H9 (cell line): ENCODE results near the gene SCFD2. TPM values are rescaled to one million over a fixed set of nuclear protein-coding genes. Genes with fewer than 3 reads are reported as not detected.

Experiments
- DNase-seq: peaks from one replicate; pipeline ENCODE4 v3.0.0-alpha.2; 2017
- H2AFZ ChIP-seq: one replicate; pipeline ENCODE4 v1.6.1; 2013; ENCODE audit warnings: mild to moderate bottlenecking, low read length, control low read depth, moderate library complexity
- H2AK5ac ChIP-seq: 2 replicates; pipeline ENCODE4 v1.6.1; 2013; ENCODE audit warnings: low read length, control low read depth, mixed read lengths; ENCODE audit not compliant: insufficient read length
- H2BK120ac ChIP-seq: one replicate; pipeline ENCODE4 v1.6.1; 2013; ENCODE audit warnings: low read depth, mild to moderate bottlenecking, low read length, control low read depth, inconsistent platforms; ENCODE audit not compliant: poor library complexity, severe bottlenecking
- H2BK12ac ChIP-seq: 2 replicates; pipeline ENCODE4 v1.6.1; 2013; ENCODE audit warnings: low read length, control low read depth, mixed read lengths, low read depth; ENCODE audit not compliant: insufficient read length
- H2BK15ac ChIP-seq: 2 replicates; pipeline ENCODE4 v1.6.1; 2013; ENCODE audit warnings: low read depth, low read length, control low read depth
- H2BK20ac ChIP-seq: one replicate; pipeline ENCODE4 v1.6.1; 2013; ENCODE audit warnings: low read depth, mild to moderate bottlenecking, low read length, control low read depth, inconsistent platforms; ENCODE audit not compliant: poor library complexity, severe bottlenecking
- H2BK5ac ChIP-seq: 2 replicates; pipeline ENCODE4 v1.6.1; 2013; ENCODE audit warnings: low read length, control low read depth, mixed read lengths; ENCODE audit not compliant: insufficient read length
- H3K14ac ChIP-seq: 2 replicates; pipeline ENCODE4 v1.6.1; 2013; ENCODE audit warnings: low read length, control low read depth; ENCODE audit not compliant: insufficient read depth
- H3K18ac ChIP-seq: 2 replicates; pipeline ENCODE4 v1.6.1; 2013; ENCODE audit warnings: low read depth, mild to moderate bottlenecking, mixed read lengths, low read length, control low read depth; ENCODE audit not compliant: insufficient read length
- H3K23ac ChIP-seq: 2 replicates; pipeline ENCODE4 v1.6.1; 2013; ENCODE audit warnings: low read length, control low read depth, mixed read lengths, low read depth; ENCODE audit not compliant: insufficient read length
- H3K23me2 ChIP-seq: 2 replicates; pipeline ENCODE4 v1.6.1; 2013; ENCODE audit warnings: low read depth, mild to moderate bottlenecking, mixed read lengths, low read length, control low read depth; ENCODE audit not compliant: insufficient read length, poor library complexity, severe bottlenecking
- H3K27ac ChIP-seq: 2 replicates; pipeline ENCODE4 v1.5.1; 2013; ENCODE audit warnings: low read length, control low read depth, mixed read lengths, low read depth; ENCODE audit not compliant: insufficient read length
- H3K27me3 ChIP-seq: 2 replicates; pipeline ENCODE4 v1.6.1; 2013; ENCODE audit warnings: low read length, control low read depth, inconsistent platforms; ENCODE audit not compliant: insufficient read depth
- H3K4ac ChIP-seq: 2 replicates; pipeline ENCODE4 v1.6.1; 2013; ENCODE audit warnings: low read depth, mild to moderate bottlenecking, control low read depth, inconsistent platforms, low read length, moderate library complexity
- H3K4me1 ChIP-seq: 2 replicates; pipeline ENCODE4 v1.6.1; 2013; ENCODE audit warnings: low read length, control low read depth, inconsistent platforms; ENCODE audit not compliant: insufficient read depth
- H3K4me2 ChIP-seq: 2 replicates; pipeline ENCODE4 v1.6.1; 2013; ENCODE audit warnings: low read length, control low read depth, mixed read lengths; ENCODE audit not compliant: insufficient read length, insufficient read depth
- H3K56ac ChIP-seq: 2 replicates; pipeline ENCODE4 v1.6.1; 2013; ENCODE audit warnings: low read depth, mild to moderate bottlenecking, mixed read lengths, low read length, control low read depth; ENCODE audit not compliant: insufficient read length
- H3K79me1 ChIP-seq: 2 replicates; pipeline ENCODE4 v1.6.1; 2013; ENCODE audit warnings: low read depth, mild to moderate bottlenecking, moderate library complexity, low read length, control low read depth, inconsistent platforms; ENCODE audit not compliant: insufficient read depth, poor library complexity, severe bottlenecking
- H3K79me2 ChIP-seq: 2 replicates; pipeline ENCODE4 v1.6.1; 2013; ENCODE audit warnings: low read length, control low read depth, inconsistent platforms; ENCODE audit not compliant: insufficient read depth
- H3K9ac ChIP-seq: 2 replicates; pipeline ENCODE4 v1.6.1; 2013; ENCODE audit warnings: low read length, control low read depth, mixed read lengths; ENCODE audit not compliant: insufficient read length; ENCODE audit errors: extremely low read depth
- H3K9me3 ChIP-seq: one replicate; pipeline ENCODE4 v1.6.1; 2013; ENCODE audit warnings: low read depth, low read length, inconsistent platforms; ENCODE audit not compliant: control insufficient read depth
- H3T11ph ChIP-seq: one replicate; pipeline ENCODE4 v1.6.1; 2013; ENCODE audit warnings: mild to moderate bottlenecking, low read length, control low read depth, inconsistent platforms
- H4K20me1 ChIP-seq: one replicate; pipeline ENCODE4 v1.6.1; 2013; ENCODE audit not compliant: control insufficient read depth, insufficient read length, insufficient read depth
- H4K5ac ChIP-seq: 2 replicates; pipeline ENCODE4 v1.6.1; 2013; ENCODE audit warnings: low read depth, mild to moderate bottlenecking, mixed read lengths, low read length, control low read depth; ENCODE audit not compliant: insufficient read length
- H4K8ac ChIP-seq: replicated peaks from 2 replicates; pipeline ENCODE4 v1.6.1; 2013; ENCODE audit warnings: low read length, control low read depth, mixed read lengths, low read depth; ENCODE audit not compliant: insufficient read length
- H4K91ac ChIP-seq: 2 replicates; pipeline ENCODE4 v1.6.1; 2013; ENCODE audit warnings: low read depth, mild to moderate bottlenecking, moderate library complexity, mixed read lengths, low read length, control low read depth; ENCODE audit not compliant: insufficient read length
- H3K27ac Mint-ChIP-seq, 3 experiments: 2 replicates in 2 of 3; 3 replicates in 1 of 3; pipeline ENCODE4 v1.8.0; 2020 to 2021; ENCODE audit warnings: mixed read lengths in 3 of 3, mild to moderate bottlenecking in 1 of 3, moderate library complexity in 1 of 3
- H3K27me3 Mint-ChIP-seq: 2 replicates; pipeline ENCODE4 v1.8.0; 2021; ENCODE audit warnings: low read depth, mild to moderate bottlenecking, moderate library complexity, mixed read lengths
- H3K36me3 Mint-ChIP-seq, 3 experiments: 2 replicates in 2 of 3; 3 replicates in 1 of 3; pipeline ENCODE4 v1.8.0; 2020 to 2021; ENCODE audit warnings: low read depth in 3 of 3, mixed read lengths in 3 of 3; ENCODE audit not compliant: insufficient read depth in 1 of 3
- H3K4me1 Mint-ChIP-seq, 2 experiments: 2 replicates each; pipeline ENCODE4 v1.8.0; 2020; ENCODE audit warnings: mixed read lengths in 2 of 2
- H3K4me3 Mint-ChIP-seq, 2 experiments: 2 replicates in 1 of 2; 3 replicates in 1 of 2; pipeline ENCODE4 v1.8.0; 2020 to 2021; ENCODE audit warnings: mild to moderate bottlenecking in 2 of 2, mixed read lengths in 2 of 2, moderate library complexity in 1 of 2
- H3K9me3 Mint-ChIP-seq, 2 experiments: 2 replicates in 1 of 2; 3 replicates in 1 of 2; pipeline ENCODE4 v1.8.0; 2020; ENCODE audit warnings: mild to moderate bottlenecking in 2 of 2, mixed read lengths in 2 of 2, moderate library complexity in 1 of 2
- CTCF ChIP-seq: fragments of 200-600 bp; sonication (generic); conservative IDR thresholded peaks from 3 replicates; pipeline ENCODE4 v1.8.0; 2021; ENCODE audit warnings: antibody characterized with exemption, mild to moderate bottlenecking
- WGBS: extraction: QIAGEN DNeasy Blood & Tissue Kit; methylation state at CpG from one replicate; pipeline ENCODE4 v1.1.7; 2013; ENCODE audit warnings: missing lambda C conversion rate, low lambda C conversion rate, mixed read lengths; ENCODE audit not compliant: insufficient read length; ENCODE audit errors: extremely low coverage; 5-methylcytosine and 5-hydroxymethylcytosine counted together
- total RNA-seq: library from RNA; stranded (reverse); gene quantifications from 2 replicates; pipeline ENCODE4 v1.2.1, GENCODE V29; 2021

SCFD2 gene
- total RNA-seq, 1 experiment from 2014 or later, result 10.1 TPM

GRCh38 chr4:53113431-53114225 is 252.2 kb downstream of the SCFD2 start:
- Histone ChIP-seq H3K9ac (no peak overlapping the region), H3K23ac (no peak overlapping the region), H3K4me2 (no peak overlapping the region), H3K79me1 (no peaks in the 10 kb centered on the region), H3K79me2 (no peaks in the 10 kb centered on the region), H3K4ac (no peak overlapping the region), H4K5ac (no peak overlapping the region), H3K18ac (no peak overlapping the region), H3K27ac (no peak overlapping the region), H4K20me1 (no peaks in the 10 kb centered on the region), H2BK12ac (no peak overlapping the region), H3K56ac (no peak overlapping the region), H3T11ph (no peak overlapping the region), H3K9me3 (no peaks in the 10 kb centered on the region), H3K27me3 (no peaks in the 10 kb centered on the region), H2AK5ac (no peak overlapping the region), H3K14ac (no peak overlapping the region), H2BK15ac (no peak overlapping the region), H2AFZ (no peak overlapping the region), H2BK20ac (no peak overlapping the region), H3K23me2 (no peaks in the 10 kb centered on the region), H3K4me1 (no peaks in the 10 kb centered on the region), H4K91ac (no peak overlapping the region), H4K8ac (no peak overlapping the region), H2BK120ac (no peak overlapping the region), H2BK5ac (no peak overlapping the region)
- H3K27ac Mint-ChIP-seq, result no peak overlapping the region
- H3K27me3 Mint-ChIP-seq, result no peaks in the 10 kb centered on the region; the same call in 1 of the 2 replicates
- no peaks in the 10 kb centered on the region; a peak in 2 of 7 replicates for H3K36me3 Mint-ChIP-seq
- H3K4me3 Mint-ChIP-seq, result no peak overlapping the region
- peaks cover 3 to 5% of the 10 kb centered on the region in 2 experiments; a peak in 2 of 4 replicates for H3K4me1 Mint-ChIP-seq
- whole genome bisulfite sequencing, result no CpG with 5 or more reads among the region's 2 CpGs
- no peak for DNase-seq
- no peak for TF ChIP-seq CTCF
- peaks cover 0 to 12% of the 10 kb centered on the region in 2 experiments; a peak in 3 of 5 replicates for H3K9me3 Mint-ChIP-seq
